NCI-H2227 treated with DMSO at 0.1 percent for 48 hours (cell line): ENCODE results near the gene HSF2BP.
"Not testable (repeated sequence)": the region's sequence is repeated elsewhere in the genome, so short reads cannot be mapped to it uniquely, and the experiment has no call there.

Experiments used
- DNase-seq: peaks from one replicate; lab custom pipeline; 2025; lab: John Stamatoyannopoulos, UW

The HSF2BP gene

DNA sequence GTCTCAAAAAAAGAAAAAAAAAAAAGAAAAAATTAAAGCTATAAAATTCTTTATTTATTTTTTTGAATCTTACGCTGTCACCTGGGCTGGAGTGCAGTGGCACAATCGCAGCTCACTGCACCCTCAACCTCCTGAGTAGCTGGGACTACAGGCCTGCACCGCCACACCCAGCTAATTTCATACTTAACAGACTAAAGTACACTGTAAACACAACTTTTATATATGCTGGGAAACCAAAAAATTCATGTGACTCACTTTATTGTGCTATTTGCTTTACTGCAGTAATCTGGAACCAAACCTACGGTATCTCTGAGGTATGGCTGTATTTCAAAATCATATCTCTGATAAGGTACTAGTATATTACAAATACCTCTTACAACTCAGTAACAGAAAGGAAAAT is 40.3 kb downstream of the HSF2BP start:
- DNase-seq: no peak

DNA sequence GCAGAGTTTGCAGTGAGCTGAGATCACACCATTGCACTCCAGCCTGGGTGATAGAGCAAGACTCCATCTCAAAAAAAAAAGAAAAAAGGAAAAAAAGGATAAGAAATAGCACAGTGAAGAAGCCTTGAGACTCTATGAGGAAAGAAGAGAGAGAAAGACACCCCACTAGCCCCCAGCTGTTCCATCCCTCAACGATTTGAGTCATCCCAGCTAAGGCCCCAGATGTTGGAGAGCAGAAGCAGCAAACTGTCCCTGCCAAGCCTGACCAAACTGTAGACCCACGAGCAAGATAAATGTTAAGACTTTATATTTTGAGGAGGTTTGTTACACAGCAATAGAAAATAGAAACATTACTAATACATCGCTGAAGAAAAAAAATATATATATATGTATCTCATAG is 42.4 kb downstream of the HSF2BP start:
- DNase-seq: not testable (repeated sequence)

DNA sequence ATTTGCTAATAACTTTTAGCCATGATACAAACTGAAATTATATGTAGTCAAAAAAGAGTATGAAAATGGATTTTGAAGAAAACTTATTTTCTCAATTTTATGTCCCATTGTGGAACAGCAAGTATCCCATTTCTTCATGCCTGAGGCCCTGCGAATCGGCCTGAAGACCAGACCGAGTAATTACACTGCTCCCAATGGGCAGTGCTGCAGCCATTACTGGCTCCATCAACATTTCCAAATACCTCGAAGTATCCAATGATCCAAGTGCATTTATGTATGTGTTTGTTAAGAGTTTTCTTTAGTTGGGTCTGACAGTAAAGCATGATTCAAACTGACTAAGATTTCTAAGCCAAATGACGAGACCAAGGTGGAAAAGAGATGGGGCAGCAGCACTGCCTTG is 44.4 kb downstream of the HSF2BP start:
- DNase-seq: no peak

DNA sequence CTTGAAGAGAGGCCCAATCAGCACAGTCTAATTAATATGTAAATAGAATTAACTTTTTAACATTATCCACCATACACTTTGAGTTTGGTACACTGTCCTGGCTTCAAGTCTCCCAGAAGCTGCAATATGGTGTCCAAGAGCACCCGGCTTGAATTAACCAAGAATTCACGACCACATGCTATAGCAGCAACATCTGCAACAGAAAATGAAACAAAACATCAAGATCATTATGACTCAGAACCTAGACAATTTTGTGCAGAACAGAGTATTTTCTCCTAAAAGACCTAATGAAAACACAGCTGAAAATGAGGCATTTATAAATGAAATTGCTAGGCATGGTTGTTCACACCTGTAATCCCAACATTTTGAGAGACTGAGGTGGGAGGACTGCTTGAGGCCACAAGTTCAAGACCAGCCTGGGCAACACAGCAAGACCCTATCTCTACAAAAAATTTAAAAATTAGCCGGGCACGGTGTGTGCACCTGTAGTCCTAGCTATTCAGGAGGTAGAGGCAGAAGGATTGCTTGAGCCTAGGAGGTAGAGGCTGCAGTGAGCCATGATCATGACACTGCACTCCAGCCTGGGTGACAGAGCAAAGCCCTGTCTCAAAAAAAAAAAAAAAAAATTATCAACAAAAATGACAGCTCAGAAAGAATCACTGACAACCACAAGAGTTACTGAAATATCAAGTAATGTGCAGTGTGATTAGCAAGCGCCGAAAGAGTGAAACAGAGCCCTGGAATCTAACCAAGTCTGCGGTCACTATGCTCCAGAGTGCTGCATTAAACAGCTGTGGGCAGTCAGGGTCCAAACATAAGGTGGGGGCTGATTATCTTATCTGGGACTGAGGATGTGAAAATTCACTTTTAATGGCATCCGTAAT is 45.3 kb downstream of the HSF2BP start:
- DNase-seq: no peak

DNA sequence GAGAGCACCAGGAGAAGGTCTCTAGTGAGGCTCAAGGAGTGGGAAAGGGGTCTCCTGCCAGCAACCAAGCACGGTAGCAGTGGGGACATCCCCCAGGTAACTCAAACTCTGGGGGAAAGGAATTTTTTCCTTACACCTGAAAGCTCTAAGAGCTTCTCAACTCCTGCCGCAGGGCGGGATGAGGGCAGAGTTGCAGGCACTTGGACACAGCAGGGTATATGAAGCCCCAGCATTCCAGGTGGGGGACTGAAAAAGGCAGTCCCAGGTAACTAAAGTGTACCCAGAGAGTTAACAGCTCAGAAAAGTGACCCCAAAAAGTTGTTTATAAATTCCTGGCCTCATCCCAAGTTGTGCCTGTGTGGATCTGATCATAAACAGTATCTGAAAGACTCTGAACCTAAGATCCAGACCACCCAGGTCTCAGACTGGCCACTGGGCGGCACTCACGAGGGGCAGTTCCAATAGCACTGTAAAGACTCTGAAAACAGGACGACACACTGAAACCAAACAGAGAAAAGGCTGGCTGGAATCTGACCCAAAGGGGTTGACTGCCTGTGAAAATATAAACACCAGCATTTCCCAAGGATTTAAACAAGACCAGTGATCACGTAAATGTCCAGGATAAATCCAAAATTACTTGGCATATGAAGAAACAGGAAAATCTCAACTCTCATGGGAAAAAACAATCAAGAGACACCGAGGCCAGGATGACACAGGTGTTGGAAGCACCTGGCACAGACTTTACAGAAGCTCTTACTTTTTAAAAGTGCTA is 47.5 kb downstream of the HSF2BP start:
- DNase-seq: peak; percentile 47

DNA sequence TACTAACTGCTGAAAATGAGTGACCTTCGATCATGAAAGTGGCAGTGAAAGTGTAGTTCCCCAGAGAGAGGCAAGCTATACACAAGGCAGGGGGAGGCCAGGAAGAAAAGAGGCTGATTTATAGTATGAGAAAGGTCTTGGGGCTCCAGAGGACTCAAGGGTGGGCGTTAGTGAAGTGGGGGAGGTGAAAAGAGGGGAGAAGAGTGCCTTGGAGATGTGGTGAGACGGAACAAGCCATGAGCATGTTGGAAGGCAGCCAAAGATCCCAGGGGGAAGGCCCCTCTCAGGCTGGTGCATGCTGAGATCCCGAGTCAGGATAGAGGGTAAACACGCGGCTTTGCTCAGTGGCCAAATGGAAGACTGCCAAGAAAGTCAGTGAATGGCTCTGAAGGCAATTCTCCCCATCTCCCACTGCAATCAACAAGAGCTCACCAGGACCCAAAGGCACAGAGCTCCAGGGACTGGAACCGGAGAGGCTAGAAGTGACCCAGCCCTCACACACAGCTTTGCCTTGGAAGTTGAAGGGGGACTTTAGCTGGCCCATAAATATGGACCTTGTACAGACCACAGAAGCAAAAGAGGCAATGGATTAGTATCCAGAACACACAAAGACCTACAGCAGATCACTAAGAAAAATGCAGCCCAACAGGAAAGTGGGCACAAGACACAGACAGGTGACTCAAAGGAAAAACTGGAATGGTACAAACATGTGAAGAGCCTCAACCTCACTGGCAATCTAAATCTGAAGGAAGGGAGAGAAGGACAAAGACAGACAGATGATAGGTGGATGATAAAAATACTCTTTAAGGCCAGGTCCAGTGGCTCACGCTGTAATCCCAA is 49.6 kb downstream of the HSF2BP start:
- peak; percentile 76 for DNase-seq

DNA sequence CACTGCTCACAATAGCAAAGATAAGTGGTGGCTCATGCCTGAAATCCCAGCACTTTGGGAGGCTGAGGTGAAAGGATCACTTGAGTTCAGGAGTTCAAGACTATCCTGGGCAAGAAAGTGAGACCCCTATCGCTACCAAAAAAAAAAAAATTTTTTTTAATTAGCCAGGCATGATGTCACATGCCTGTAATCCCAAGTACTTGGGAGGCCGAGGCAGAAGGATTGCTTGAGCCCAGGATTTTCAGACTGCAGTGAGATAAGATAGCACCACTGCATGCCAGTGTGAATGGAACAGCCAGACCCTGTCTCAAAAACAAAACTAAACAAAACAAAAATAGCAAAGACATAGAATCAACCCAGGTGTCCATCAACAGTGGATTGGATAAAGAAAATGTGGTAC is 50.6 kb downstream of the HSF2BP start:
- no peak for DNase-seq

DNA sequence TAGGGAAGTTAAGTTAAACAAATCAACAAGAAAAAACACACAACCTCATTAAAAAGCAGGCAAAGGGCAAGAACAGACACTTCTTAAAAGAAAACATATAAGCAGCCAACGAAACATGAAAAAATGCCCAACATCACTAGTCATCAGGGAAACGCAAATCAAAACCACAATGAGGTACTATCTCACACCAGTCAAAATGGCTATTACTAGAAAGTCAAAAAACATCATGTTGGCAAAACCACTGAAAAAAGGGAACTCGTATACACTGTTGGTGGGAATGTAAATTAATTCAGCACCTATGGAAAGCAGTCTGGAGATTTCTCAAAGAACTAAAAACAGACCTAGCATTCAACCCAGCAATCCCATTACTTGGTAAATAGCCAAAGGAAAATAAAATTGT is 51.1 kb downstream of the HSF2BP start:
- DNase-seq: no peak

DNA sequence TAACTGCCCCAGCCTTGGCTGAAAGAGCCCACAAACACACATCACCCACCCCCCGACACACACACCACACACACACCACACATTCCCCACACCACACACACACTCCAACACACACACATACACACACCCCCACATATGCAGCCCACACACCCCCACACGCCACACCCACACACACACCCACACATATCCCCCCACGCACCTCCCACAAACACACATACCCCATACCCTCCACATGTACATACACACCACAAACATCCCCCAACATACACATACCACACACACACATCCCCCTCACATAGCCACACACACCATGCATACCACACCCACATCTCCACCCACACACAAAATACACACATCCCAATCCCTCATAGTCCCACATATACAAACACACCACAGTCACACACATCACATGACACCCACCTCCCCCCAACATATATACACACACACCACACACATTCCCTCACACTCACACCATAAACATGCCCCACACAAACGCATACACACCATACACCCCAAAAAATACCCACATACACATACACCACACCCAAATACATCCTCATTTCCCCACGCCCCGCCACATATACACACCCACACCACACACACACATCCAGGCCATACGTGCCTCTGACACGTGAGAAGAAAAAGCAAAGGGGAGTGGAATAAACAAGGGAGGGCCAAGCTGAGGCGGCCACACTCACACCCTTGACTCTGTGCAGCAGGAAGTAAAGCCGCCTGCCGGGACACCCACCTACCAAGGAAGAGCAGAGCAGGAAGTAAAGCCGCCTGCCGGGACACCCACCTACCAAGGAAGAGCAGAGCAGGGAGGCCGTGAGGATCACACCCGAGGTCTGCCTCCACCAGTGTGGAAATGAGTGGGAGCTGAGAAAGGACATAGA is 53.7 kb downstream of the HSF2BP start:
- DNase-seq: no peak

DNA sequence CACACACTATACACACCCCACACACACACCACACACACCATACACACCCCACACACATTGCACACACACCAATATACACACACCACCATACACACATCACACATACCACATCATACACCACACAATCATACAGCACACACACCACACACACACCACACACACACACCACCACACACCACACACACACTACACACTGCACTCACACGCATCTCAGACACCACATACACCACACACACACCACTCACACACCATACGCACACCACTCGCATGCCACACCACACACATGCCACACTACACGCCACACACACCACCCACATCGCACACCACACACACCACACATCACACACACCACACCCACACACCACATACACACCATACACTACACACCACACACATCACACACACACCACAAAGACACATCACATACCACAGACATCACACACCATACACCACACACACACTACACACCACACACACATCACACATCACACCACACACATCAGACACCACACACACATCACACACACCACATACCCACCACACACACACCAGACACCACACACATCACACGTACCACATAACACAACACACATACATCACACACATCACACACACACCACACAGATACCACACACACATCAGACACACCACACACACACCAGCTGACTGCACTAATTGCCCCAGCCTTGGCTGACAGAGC is 54.6 kb downstream of the HSF2BP start:
- no peak for DNase-seq

DNA sequence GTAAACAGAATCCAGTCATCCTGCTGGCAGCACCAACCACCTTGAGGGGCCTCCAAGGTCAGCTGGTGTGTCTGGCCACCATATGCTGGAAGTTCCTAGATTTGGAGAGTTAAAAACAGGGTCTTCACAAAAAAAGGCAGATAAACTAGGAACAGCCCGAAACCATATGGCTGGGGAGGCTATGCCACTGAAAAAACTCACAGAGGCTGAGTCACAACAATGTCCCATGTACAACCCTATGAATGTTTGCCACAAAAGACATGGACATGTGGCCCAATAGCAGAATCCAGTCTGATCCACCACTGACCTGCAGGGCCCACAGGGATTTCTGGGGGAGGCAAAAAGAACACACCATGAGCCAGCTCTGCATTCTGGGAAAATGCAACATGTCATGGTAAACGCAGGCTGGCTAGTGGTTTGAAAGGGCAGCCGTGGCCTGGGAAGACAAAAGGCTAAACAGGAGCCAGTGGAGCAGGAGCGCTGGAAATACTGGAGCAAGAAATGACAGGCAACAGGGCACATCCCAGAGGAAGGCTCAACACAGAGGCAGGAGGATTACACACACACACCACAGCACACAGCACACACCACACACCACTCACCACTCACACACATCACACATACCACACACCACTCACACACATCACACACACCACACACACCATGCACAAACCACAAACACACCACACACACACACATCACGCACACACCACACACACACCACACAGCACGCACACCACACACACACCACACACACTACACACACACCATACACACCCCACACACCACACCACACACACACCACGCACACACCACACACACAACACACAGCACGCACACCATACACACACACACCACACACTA is 55.4 kb downstream of the HSF2BP start:
- no peak for DNase-seq

DNA sequence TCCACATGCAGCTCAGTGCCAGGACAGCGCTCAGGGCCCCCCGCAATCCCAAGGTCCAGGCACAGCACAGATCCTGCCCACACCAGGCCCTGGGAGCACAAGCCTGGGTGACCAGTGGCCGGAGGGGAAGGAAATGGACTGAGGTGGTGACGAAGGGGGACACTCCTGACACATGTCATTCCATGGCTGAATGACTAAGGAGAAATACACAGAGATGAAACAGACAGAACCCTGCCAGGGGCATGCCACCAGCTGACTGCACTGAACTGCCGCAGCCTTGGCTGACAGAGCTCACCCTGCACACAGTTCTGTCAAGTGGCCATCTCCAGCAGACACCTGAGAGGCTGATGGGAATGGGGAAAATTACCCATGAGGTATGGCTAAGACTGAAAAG is 56.1 kb downstream of the HSF2BP start:
- no peak for DNase-seq

DNA sequence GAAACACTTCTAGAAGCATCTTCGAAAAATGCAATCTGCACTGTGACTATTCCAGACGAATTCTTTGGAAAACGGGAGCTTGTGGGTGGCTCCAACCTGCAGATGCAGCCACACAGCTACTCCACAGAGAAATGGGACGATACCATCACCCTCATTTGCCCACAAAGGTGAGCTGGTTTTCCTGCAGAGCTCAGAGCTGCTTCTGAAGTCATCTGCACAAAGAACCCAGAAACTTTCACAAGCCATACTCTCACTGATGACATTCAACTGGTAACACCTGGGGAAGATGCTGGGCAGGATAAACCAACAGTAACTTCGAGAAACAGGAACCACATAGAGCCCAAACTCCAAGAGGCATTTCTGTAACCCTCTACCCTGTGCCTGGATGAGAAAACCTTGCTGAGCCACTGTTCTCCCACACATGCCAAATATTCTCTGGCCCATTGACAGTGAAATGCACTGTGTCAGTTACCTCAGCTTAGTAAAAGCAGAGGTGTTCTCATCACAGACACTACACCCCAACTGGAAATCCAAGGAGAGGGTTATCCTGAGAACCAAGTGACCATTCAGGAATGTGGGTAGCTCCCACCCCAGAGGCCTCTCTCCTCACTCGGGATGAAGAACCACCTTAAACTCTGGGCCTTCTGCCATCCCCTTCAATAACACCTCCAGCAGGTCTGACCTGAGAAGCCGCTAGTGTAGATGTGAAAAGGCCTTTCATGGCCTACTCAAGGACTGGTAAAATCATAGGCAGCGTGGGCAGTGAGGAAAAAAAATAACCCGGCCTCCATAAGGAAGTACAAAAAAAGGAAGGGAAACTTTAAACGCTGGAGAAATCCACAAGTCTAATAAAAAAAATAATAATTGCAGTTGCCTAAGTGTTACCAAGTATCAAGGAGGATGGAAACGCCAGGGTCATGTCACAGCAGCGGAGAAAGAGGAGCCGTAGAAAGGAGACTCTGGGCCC is 56.7 kb downstream of the HSF2BP start:
- DNase-seq: no peak

DNA sequence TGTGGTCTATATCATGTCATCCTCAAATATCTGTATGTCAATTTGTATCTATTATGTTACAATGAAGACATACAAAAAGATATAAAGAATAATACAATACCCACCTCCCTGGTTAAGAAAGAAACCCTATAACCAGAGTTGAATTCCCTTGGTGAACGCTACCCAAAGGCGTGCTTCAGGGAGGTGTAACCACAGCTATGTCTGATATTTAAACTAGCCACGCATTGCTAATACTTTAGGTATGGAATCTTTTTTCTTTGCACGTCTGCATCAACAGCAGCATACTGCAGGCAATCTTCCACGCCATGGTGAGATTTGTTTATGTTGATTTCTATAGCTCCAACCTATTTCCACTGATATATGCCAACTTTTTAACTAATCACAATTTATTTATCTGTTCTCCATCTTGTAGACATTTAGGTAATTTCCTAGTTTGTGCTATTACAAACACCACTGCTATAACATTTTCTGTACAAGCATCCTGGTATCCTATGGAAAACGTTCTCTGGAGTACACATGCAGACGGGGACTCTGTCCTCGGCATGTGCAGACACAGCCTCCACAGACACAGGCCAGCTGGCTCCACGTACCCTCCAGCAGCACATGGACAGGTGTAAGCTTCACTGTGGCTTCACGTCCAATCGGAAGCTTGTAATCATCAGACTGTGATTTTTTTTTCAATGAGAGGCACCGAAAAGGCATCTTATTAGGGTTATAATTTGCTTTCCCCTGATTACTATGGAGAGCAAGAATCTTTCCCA is 58.5 kb downstream of the HSF2BP start:
- no peak for DNase-seq

DNA sequence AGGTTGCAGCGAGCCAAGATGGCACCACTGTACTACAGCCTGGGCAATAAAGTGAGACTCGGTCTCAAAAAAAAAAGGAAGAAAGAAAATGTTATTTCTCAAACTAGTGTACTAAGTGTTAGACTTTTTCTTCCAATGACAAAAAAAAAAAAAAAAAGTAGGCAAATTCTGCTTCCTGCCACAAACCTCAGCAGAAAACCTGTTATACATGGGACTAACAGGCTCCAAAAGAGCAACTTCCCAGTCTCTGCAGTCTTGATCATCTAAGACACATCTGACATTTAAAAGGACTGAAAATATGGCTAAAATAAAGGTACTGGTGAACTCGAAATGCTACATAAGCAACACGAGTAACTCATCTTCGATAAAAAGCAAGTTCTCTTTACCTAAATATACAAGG is 59.6 kb downstream of the HSF2BP start:
- DNase-seq: no peak

DNA sequence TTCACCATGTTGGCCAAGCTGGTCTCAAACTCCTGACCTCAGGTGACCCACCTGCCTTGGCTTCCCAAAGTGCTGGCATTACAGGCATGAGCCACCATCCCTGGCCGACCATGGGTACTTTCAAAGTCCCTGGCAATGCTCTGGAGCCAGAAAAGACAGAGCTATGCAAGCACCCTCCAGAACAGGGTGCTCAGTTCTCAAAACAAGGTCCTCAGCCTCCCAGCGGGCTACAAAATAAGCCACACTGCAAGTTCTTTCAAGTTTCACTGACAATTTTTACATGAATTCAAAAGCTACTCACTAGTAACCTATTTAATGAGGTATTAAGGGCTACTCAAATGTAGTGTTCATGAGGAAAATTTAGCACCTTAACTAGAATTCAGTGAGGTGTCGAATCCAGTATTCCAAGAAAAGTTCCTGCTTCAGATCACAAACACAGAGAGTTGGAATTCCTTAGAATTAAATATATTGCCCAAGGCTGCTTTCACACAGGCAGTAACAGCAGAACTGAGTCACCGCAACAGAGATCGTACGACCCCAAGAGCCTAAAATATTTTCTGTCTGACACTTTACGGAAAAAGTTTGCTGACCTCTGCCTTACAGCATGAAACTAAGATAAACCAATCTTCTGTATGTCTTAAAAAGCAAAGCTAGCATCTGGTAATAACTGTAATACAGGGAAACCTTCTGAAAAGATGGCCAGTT is 60.7 kb downstream of the HSF2BP start:
- no peak for DNase-seq

DNA sequence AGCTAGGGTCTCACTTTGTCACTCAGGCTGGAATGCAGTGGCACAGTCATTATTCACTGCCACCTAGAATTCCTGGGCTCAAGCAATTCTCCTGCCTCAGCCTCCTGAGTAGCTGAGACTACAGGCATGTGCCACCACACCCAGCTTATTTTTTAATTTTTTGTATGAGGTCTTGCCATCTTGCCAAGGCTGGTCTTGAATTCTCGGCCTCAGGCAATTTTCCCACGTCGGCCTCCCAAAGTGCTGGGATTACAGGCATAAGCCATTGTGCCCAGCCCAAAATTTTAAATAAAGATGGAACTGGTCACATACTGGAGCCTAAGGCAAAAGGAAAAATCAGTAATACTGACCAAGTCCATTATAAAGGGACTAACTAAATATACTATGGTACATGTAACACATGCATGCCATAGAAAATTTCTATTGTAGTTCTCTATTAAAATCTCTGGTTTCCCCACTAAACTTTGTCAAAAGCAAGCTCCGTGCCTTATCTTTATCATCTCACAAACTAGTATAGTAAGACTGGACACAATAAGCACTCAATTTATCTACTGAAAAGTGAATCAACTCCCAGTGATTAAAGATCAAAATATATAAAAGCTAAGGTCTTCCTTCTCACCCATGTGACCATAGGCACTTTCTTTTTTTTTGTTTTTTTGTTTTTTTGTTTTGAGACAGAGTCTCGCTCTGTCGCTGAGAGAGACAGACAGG is 61.6 kb downstream of the HSF2BP start:
- no peak for DNase-seq
